Measurements from ENCODE around the gene C9orf57. TPM values are rescaled to one million over a fixed set of nuclear protein-coding genes. Genes with fewer than 3 reads are reported as not detected.

C9orf57 gene
- total and polyA plus RNA-seq, 2 donors from 2014 or later, result not detected

DNA sequence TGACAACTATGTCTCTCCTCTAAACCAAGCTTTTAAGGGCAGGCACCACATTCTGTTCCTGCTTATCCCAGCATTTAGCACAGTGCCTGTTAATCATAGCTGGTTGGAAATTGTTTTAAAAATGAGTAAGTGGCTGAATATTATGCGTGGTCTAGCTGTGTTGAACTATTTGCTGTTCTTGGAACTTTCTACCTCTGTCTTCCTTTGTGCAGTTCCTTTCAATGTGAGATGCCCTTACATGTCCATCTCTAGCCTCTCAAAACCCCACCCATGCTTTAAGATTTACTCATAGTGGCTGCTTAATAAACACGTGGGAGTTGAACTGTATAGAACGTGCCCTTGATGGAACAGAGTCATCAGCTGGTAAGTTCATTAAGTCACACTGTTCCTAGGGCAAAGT lies 34.5 kb downstream of the C9orf57 start:
- H3K27ac ChIP-seq (ENCODE audit: low read depth in 2 of 2, low read length in 2 of 2), result no peak overlapping the region
- H3K9me3 ChIP-seq (ENCODE audit: control insufficient read depth in 2 of 3, insufficient read depth in 1 of 3, low read length in 3 of 3), result no peaks in the 10 kb centered on the region
- no peaks in the 10 kb centered on the region for H3K36me3 ChIP-seq (ENCODE audit: control insufficient read depth in 2 of 3, insufficient read depth in 3 of 3, low read length in 3 of 3)
- TF ChIP-seq, protein P1, sequence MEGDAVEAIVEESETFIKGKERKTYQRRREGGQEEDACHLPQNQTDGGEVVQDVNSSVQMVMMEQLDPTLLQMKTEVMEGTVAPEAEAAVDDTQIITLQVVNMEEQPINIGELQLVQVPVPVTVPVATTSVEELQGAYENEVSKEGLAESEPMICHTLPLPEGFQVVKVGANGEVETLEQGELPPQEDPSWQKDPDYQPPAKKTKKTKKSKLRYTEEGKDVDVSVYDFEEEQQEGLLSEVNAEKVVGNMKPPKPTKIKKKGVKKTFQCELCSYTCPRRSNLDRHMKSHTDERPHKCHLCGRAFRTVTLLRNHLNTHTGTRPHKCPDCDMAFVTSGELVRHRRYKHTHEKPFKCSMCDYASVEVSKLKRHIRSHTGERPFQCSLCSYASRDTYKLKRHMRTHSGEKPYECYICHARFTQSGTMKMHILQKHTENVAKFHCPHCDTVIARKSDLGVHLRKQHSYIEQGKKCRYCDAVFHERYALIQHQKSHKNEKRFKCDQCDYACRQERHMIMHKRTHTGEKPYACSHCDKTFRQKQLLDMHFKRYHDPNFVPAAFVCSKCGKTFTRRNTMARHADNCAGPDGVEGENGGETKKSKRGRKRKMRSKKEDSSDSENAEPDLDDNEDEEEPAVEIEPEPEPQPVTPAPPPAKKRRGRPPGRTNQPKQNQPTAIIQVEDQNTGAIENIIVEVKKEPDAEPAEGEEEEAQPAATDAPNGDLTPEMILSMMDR (IDR thresholded peaks at IDR 0.05; ENCODE audit: borderline replicate concordance, extremely low read depth, insufficient read depth), result no peak
- H3K9ac ChIP-seq (ENCODE audit: low read length in 3 of 3), result no peak overlapping the region
- H3K4me1 ChIP-seq (ENCODE audit: control insufficient read depth in 2 of 3, insufficient read depth in 2 of 3, low read depth in 1 of 3, low read length in 3 of 3), result peaks cover 0 to 2% (median 0%) of the 10 kb centered on the region in 3 donors
- FAIRE-seq (no peak), DNase-seq (no peak)
- no peaks in the 10 kb centered on the region for H3K27me3 ChIP-seq (ENCODE audit: control insufficient read depth, insufficient read depth, low read length)
- intact Hi-C loops (cut with DNase I), result no loop called here
- H3K4me3 ChIP-seq (ENCODE audit: low read length in 3 of 3), result no peak overlapping the region

DNA sequence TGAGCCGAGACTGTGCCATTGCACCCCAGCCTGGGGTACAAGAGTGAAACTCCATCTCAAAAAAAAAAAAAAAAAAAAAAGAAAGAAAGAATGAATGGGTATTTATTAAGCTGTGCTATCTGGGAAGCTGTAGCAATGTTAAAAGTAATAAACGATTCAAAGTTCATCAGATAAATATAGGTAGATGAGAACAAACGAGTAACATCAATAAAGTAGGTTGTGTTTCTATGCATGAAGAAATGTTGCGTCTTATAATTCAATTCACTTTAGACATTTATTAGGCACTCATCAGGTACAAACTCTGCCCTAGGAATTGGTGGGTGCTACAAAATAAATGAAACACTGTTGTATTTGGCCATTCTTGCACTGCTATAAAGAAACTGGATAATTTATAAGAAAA lies 36.8 kb downstream of the C9orf57 start:
- H3K27me3 ChIP-seq (ENCODE audit: control insufficient read depth, insufficient read depth, low read length), result no peaks in the 10 kb centered on the region
- H3K9ac ChIP-seq (ENCODE audit: low read length in 3 of 3), result no peak overlapping the region
- TF ChIP-seq, protein P1 (IDR thresholded peaks at IDR 0.05; ENCODE audit: borderline replicate concordance, extremely low read depth, insufficient read depth), result no peak
- peaks cover 0 to 2% (median 0%) of the 10 kb centered on the region in 3 donors for H3K4me1 ChIP-seq (ENCODE audit: control insufficient read depth in 2 of 3, insufficient read depth in 2 of 3, low read depth in 1 of 3, low read length in 3 of 3)
- FAIRE-seq (no peak), DNase-seq (no peak)
- no peak overlapping the region for H3K27ac ChIP-seq (ENCODE audit: low read depth in 2 of 2, low read length in 2 of 2)
- H3K9me3 ChIP-seq (ENCODE audit: control insufficient read depth in 2 of 3, insufficient read depth in 1 of 3, low read length in 3 of 3), result no peaks in the 10 kb centered on the region
- intact Hi-C loops (cut with DNase I), result no loop called here
- H3K4me3 ChIP-seq (ENCODE audit: low read length in 3 of 3), result no peak overlapping the region
- H3K36me3 ChIP-seq (ENCODE audit: control insufficient read depth in 2 of 3, insufficient read depth in 3 of 3, low read length in 3 of 3), result no peaks in the 10 kb centered on the region

DNA sequence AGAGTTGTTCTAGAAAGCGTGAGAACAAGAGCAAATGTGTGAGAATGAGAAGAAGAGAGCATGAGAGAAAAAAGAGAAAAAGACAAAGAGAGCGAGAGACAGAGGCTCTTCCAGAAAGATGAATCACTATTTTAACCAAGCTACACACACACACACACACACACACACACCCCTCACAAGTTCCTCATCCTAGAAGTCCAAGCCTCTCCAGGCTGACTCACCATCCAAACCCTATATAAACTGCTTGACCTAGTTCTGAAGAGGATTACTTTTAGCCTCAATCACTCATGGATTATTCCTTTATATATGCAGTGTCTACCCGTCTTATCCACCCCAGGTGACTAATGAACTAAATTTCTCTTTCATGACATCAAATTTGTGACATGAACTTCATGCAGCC lies 37.6 kb downstream of the C9orf57 start:
- FAIRE-seq, result no peak
- intact Hi-C loops (cut with DNase I), result no loop called here

More for the DNA sequence above, 37.6 kb downstream of the C9orf57 start:
- Histone ChIP-seq H3K4me3 (ENCODE audit: low read length in 3 of 3) (no peak overlapping the region), H3K9me3 (ENCODE audit: control insufficient read depth in 2 of 3, insufficient read depth in 1 of 3, low read length in 3 of 3) (no peaks in the 10 kb centered on the region), H3K9ac (ENCODE audit: low read length in 3 of 3) (no peak overlapping the region), H3K36me3 (ENCODE audit: control insufficient read depth in 2 of 3, insufficient read depth in 3 of 3, low read length in 3 of 3) (no peaks in the 10 kb centered on the region), H3K4me1 (ENCODE audit: control insufficient read depth in 2 of 3, insufficient read depth in 2 of 3, low read depth in 1 of 3, low read length in 3 of 3) (peaks cover 0 to 2% (median 0%) of the 10 kb centered on the region in 3 donors), H3K27ac (ENCODE audit: low read depth in 2 of 2, low read length in 2 of 2) (no peak overlapping the region), H3K27me3 (ENCODE audit: control insufficient read depth, insufficient read depth, low read length) (no peaks in the 10 kb centered on the region)
- TF ChIP-seq, protein P1 (IDR thresholded peaks at IDR 0.05; ENCODE audit: borderline replicate concordance, extremely low read depth, insufficient read depth), result no peak
- no peak for DNase-seq

All from kidney (tissue), 14 donors.